ENCODE results near the gene FGF12. TPM values are rescaled to one million over a fixed set of nuclear protein-coding genes. Genes with fewer than 3 reads are reported as not detected.

The FGF12 gene
- total RNA-seq, 4 donors from 2014 or later: 0.32 to 0.55 TPM; not detected in 2

DNA sequence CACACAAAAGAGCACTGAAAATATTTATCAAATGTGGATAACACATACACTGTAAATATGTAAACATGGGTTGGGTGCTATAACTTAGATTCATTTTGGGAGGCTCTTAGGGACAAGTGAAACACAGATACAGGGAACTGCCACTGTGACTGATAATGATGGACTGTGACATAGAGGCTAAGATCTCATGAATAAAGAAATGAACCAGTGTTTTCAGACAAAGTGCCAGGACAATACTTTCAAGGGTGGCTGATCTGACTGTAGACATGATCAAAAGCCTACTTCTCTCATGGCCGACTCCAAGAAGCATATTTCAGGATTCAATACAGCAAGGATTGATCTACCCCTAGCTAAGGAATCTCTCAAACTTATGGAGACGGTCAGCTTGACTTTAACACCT lies 353.8 kb downstream of the FGF12 start:
- H3K27ac ChIP-seq: no peak overlapping the region
- H3K36me3 ChIP-seq: no peaks in the 10 kb centered on the region
- TF ChIP-seq POLR2AphosphoS5 (IDR thresholded peaks at IDR 0.05): no peak
- no peak for TF ChIP-seq EP300 (IDR thresholded peaks at IDR 0.05; ENCODE audit: low read depth)
- TF ChIP-seq POLR2A (IDR thresholded peaks at IDR 0.05): no peak
- TF ChIP-seq, protein P1, sequence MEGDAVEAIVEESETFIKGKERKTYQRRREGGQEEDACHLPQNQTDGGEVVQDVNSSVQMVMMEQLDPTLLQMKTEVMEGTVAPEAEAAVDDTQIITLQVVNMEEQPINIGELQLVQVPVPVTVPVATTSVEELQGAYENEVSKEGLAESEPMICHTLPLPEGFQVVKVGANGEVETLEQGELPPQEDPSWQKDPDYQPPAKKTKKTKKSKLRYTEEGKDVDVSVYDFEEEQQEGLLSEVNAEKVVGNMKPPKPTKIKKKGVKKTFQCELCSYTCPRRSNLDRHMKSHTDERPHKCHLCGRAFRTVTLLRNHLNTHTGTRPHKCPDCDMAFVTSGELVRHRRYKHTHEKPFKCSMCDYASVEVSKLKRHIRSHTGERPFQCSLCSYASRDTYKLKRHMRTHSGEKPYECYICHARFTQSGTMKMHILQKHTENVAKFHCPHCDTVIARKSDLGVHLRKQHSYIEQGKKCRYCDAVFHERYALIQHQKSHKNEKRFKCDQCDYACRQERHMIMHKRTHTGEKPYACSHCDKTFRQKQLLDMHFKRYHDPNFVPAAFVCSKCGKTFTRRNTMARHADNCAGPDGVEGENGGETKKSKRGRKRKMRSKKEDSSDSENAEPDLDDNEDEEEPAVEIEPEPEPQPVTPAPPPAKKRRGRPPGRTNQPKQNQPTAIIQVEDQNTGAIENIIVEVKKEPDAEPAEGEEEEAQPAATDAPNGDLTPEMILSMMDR (IDR thresholded peaks at IDR 0.05): no peak
- in situ Hi-C loops (cut with MboI; ENCODE audit: low pct_ligation_motif_present in 1 of 4, low pct_unique_long_range_greater_than_20kb in 1 of 4, low sequenced_read_pairs in 3 of 4): no loop called here
- H3K9me3 ChIP-seq: no peaks in the 10 kb centered on the region
- no peaks in the 10 kb centered on the region for H3K27me3 ChIP-seq
- 80 to 90% methylated on average over 2 of the region's 2 CpGs for WGBS, 2 donors (ENCODE audit: low coverage in 1 of 2)
- no peaks in the 10 kb centered on the region for H3K4me1 ChIP-seq
- no peak for DNase-seq
- H3K4me3 ChIP-seq: no peak overlapping the region
- intact Hi-C loops (cut with DNase I; ENCODE audit: low total_unique reads): no loop called here

- no peak overlapping the region for H3K4me3 ChIP-seq
- in situ Hi-C loops (cut with MboI; ENCODE audit: low pct_ligation_motif_present in 1 of 4, low pct_unique_long_range_greater_than_20kb in 1 of 4, low sequenced_read_pairs in 3 of 4) (no loop called here), intact Hi-C loops (cut with DNase I; ENCODE audit: low total_unique reads) (no loop called here)
- TF ChIP-seq POLR2A (IDR thresholded peaks at IDR 0.05) (no peak), EP300 (IDR thresholded peaks at IDR 0.05; ENCODE audit: low read depth) (no peak), POLR2AphosphoS5 (IDR thresholded peaks at IDR 0.05) (no peak)
- TF ChIP-seq, protein P1 (IDR thresholded peaks at IDR 0.05): no peak
- H3K36me3 ChIP-seq: no peaks in the 10 kb centered on the region
- DNase-seq: no peak
- no peaks in the 10 kb centered on the region for H3K27me3 ChIP-seq
- 63 to 68% methylated on average over 6 of the region's 6 CpGs for WGBS, 2 donors (ENCODE audit: low coverage in 1 of 2)
- H3K9me3 ChIP-seq: no peaks in the 10 kb centered on the region
- no peaks in the 10 kb centered on the region for H3K4me1 ChIP-seq
- no peak overlapping the region for H3K27ac ChIP-seq
These were observed 354.3 kb downstream of the FGF12 start for GRCh38 chr3:192373032-192373431.

GRCh38 chr3:192372616-192373015 lies 354.7 kb downstream of the FGF12 start:
- H3K27ac ChIP-seq: no peak overlapping the region
- no peaks in the 10 kb centered on the region for H3K9me3 ChIP-seq
- H3K4me3 ChIP-seq: no peak overlapping the region
- TF ChIP-seq POLR2A (IDR thresholded peaks at IDR 0.05): no peak
- TF ChIP-seq EP300 (IDR thresholded peaks at IDR 0.05; ENCODE audit: low read depth): no peak
- TF ChIP-seq POLR2AphosphoS5 (IDR thresholded peaks at IDR 0.05): no peak
- TF ChIP-seq, protein P1 (IDR thresholded peaks at IDR 0.05): no peak
- no peaks in the 10 kb centered on the region for H3K4me1 ChIP-seq
- intact Hi-C loops (cut with DNase I; ENCODE audit: low total_unique reads): no loop called here
- DNase-seq: no peak
- no peaks in the 10 kb centered on the region for H3K27me3 ChIP-seq
- WGBS, 2 donors (ENCODE audit: low coverage in 1 of 2): 53 to 71% methylated on average over 2 to 4 of the region's 4 CpGs
- in situ Hi-C loops (cut with MboI; ENCODE audit: low pct_ligation_motif_present in 1 of 4, low pct_unique_long_range_greater_than_20kb in 1 of 4, low sequenced_read_pairs in 3 of 4): no loop called here
- H3K36me3 ChIP-seq: no peaks in the 10 kb centered on the region

GRCh38 chr3:192371870-192372400 lies 355.4 kb downstream of the FGF12 start:
- Histone ChIP-seq H3K27me3 (no peaks in the 10 kb centered on the region), H3K4me1 (no peaks in the 10 kb centered on the region), H3K4me3 (no peak overlapping the region), H3K9me3 (no peaks in the 10 kb centered on the region), H3K27ac (no peak overlapping the region), H3K36me3 (no peaks in the 10 kb centered on the region)
- intact Hi-C loops (cut with DNase I; ENCODE audit: low total_unique reads) (no loop called here), in situ Hi-C loops (cut with MboI; ENCODE audit: low pct_ligation_motif_present in 1 of 4, low pct_unique_long_range_greater_than_20kb in 1 of 4, low sequenced_read_pairs in 3 of 4) (no loop called here)
- DNase-seq: no peak
- WGBS, 2 donors (ENCODE audit: low coverage in 1 of 2): 43 to 50% methylated on average over 2 of the region's 2 CpGs
- TF ChIP-seq POLR2A (IDR thresholded peaks at IDR 0.05) (no peak), POLR2AphosphoS5 (IDR thresholded peaks at IDR 0.05) (no peak), EP300 (IDR thresholded peaks at IDR 0.05; ENCODE audit: low read depth) (no peak)
- TF ChIP-seq, protein P1 (IDR thresholded peaks at IDR 0.05): no peak
